ENCODE measurements around the gene ZNF487.
A peak's percentile ranks its signal among the peaks of the same experiment; 100 is the strongest.
"Not testable (repeated sequence)": the region's sequence is repeated elsewhere in the genome, so short reads cannot be mapped to it uniquely, and the experiment has no call there.

The ZNF487 gene

GRCh38 chr10:43436291-43437140 is at the start of gene ZNF487:
ZNF487 (plus strand) TSS chr10:43437111; CDS start chr10:43475814, 38,703 bp downstream.
- DNase-seq (ENCODE audit: low read depth), result peak; percentile 77

DNA sequence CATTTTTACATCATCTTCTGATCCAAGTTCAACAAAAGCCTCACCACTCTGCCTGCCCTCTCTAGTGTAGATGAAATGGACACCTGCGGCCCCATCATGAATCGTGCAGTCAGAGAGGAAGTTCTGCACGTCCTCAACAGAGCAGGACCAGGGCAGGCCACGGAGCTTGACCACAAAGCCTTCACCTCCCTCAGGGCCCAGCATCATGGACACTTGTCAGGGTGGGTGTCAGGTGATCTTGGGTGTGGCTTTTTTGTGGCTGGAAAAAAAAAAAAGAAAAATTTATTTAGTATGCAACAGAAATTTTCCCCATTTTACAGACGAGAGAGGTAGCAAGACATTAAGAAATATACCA is 49.3 kb upstream of the ZNF487 start:
- DNase-seq (ENCODE audit: low read depth), result no peak

GRCh38 chr10:43389867-43390266 is 47.0 kb upstream of the ZNF487 start:
- DNase-seq (ENCODE audit: low read depth), result no peak

DNA sequence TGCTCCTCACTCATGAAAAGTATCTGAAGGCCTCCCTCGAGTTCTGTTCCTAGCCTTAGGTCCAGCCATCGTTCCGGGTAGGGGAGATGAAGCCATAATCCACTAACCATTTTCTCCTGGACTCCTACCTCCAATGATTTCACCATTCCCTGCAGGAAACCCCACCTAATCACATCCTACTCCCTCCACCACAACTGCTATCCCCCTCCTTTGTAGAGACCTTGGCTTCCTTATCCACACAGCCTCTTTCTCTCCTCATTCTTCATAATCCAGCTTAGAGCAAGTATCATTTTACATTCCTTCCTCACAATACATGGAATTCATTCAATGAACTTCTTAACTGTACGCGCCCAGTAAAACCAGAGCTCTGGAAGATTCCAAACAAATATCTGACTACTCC is 46.6 kb upstream of the ZNF487 start:
- no peak for DNase-seq (ENCODE audit: low read depth)

GRCh38 chr10:43390759-43391158 is 46.2 kb upstream of the ZNF487 start:
- DNase-seq (ENCODE audit: low read depth), result no peak

GRCh38 chr10:43391496-43391895 is 45.4 kb upstream of the ZNF487 start:
- DNase-seq (ENCODE audit: low read depth), result no peak

- no peak for DNase-seq (ENCODE audit: low read depth)
Observed at GRCh38 chr10:43392748-43393147, 44.2 kb upstream of the ZNF487 start.

DNA sequence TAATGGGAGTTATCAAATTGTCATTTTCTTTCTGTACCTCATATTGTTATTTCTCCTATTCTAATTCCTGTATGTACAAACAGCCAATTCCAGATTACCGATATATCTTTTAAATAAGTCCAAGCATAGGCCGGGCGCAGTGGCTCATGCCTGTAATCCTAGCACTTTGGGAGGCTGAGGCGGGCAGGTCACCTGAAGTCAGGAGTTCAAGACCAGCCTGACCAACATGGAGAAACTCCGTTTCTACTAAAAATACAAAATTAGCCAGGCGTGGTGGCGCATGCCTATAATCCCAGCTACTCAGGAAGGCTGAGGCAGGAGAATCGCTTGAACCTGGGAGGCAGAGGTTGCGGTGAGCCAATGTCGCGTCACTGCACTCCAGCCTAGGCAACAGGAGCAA is 43.7 kb upstream of the ZNF487 start:
- not testable (repeated sequence) for DNase-seq (ENCODE audit: low read depth)

- DNase-seq (ENCODE audit: low read depth), result no peak
Observed at GRCh38 chr10:43393606-43394360, 43.1 kb upstream of the ZNF487 start.

GRCh38 chr10:43394868-43395267 is 42.0 kb upstream of the ZNF487 start:
- no peak for DNase-seq (ENCODE audit: low read depth)

GRCh38 chr10:43395571-43396060 is 41.3 kb upstream of the ZNF487 start:
- DNase-seq (ENCODE audit: low read depth), result no peak

- no peak for DNase-seq (ENCODE audit: low read depth)
Observed at GRCh38 chr10:43396061-43396927, 40.6 kb upstream of the ZNF487 start.

- no peak for DNase-seq (ENCODE audit: low read depth)
Observed at GRCh38 chr10:43396928-43397624, 39.8 kb upstream of the ZNF487 start.

- no peak for DNase-seq (ENCODE audit: low read depth)
Observed at GRCh38 chr10:43398939-43399319, 38.0 kb upstream of the ZNF487 start.

DNA sequence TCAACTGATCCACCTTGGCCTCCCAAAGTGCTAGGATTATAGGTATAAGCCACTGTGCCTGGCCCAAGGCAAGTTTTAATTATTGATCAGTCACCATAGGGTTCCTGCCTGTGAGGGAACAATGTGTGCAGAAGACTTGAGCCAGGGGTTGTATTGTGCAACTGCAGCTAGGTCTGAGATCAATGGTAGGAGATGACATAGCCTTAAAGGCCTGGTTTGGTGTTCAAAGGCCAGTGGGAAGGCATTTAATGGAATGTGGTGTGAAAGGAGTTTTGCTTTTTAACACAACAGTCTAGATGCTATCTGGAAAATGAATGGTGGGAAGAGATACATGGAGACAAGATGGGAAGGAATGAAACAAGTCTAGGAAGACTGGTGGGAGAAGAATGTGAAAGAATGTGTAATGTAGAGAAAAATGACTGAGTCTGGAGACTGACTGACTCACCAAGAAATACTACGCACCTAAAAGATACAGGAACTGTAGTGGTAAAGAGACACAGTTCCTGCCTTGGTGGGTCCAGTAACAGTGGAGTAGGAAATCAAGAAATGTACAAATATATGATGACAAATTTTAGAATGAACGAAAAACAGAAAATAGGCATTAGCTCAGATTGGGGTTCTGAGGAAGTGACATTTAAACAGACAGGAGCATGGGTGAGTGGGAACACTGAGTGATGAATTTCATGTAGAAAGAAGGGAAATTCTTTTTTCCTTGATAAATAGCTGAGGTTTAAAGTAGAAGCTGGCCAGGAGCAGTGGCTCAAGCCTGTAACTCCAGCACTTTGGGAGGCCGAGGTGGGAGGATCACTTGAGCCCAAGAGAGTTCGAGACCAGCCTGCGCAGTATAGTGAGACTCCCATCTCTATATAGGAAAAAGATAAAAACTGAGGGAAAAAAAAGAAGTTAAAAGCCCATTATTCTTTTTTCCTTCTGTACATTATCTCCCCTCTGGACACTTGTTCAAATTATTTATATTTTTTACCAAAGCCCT is 37.3 kb upstream of the ZNF487 start:
- no peak for DNase-seq (ENCODE audit: low read depth)

- DNase-seq (ENCODE audit: low read depth), result no peak
Observed at GRCh38 chr10:43401627-43402026, 35.3 kb upstream of the ZNF487 start.

- no peak for DNase-seq (ENCODE audit: low read depth)
Observed at GRCh38 chr10:43402176-43402575, 34.7 kb upstream of the ZNF487 start.

- DNase-seq (ENCODE audit: low read depth), result no peak
Observed at GRCh38 chr10:43402880-43403452, 33.9 kb upstream of the ZNF487 start.

- DNase-seq (ENCODE audit: low read depth), result no peak
Observed at GRCh38 chr10:43403911-43404703, 32.8 kb upstream of the ZNF487 start.
